GM12891 (cell line): Measurements from ENCODE around the gene ZNF692.

Experiments
- PAX5 ChIP-seq: IDR thresholded peaks from 2 replicates; pipeline ENCODE4 v1.6.1; 2011; ENCODE audit warnings: low read length, moderate library complexity, mild to moderate bottlenecking; ENCODE audit not compliant: insufficient read depth, severe bottlenecking
- POLR2A ChIP-seq: IDR thresholded peaks from 2 replicates; pipeline ENCODE4 v1.6.1; 2011; ENCODE audit warnings: low read depth, low read length, control low read depth
- POLR2AphosphoS5 ChIP-seq: IDR thresholded peaks from 2 replicates; pipeline ENCODE4 v1.6.1; 2011; ENCODE audit warnings: low read depth, low read length, control low read depth
- POU2F2 ChIP-seq: IDR thresholded peaks from 2 replicates; pipeline ENCODE4 v1.6.1; 2011; ENCODE audit warnings: low read depth, mild to moderate bottlenecking, control low read depth, low read length, moderate library complexity
- TAF1 ChIP-seq: IDR thresholded peaks from 2 replicates; pipeline ENCODE4 v1.6.1; 2011; ENCODE audit warnings: low read depth, low read length, control low read depth

- TF ChIP-seq POU2F2 (no peak), POLR2A (no peak), POLR2AphosphoS5 (no peak), TAF1 (no peak), PAX5 (no peak)
Measured at GRCh38 chr1:248861616-248862015, 2.7 kb upstream of the ZNF692 start.
